Esophagus squamous epithelium (tissue), 4 donors: Measurements from ENCODE around the gene ARHGAP28.

Experiments
- CTCF ChIP-seq, 6 experiments: fragments of 450-650 bp in 4 of 6; fragments of 200-600 bp in 2 of 6; sonication (generic) in 2 of 6; IDR thresholded peaks; one replicate each; pipeline ENCODE4 v1.5.1; 2016 to 2019; ENCODE audit warnings: antibody characterized with exemption in 6 of 6, mild to moderate bottlenecking in 4 of 6, moderate library complexity in 4 of 6
- POLR2A ChIP-seq, 4 donors: fragments of 450-650 bp; IDR thresholded peaks; one replicate each; pipeline ENCODE4 v1.6.1; 2017; ENCODE audit warnings: antibody characterized with exemption in 4 of 4, mild to moderate bottlenecking in 4 of 4, moderate library complexity in 3 of 4

- TF ChIP-seq CTCF (IDR thresholded peaks at IDR 0.05) (no peak), POLR2A (IDR thresholded peaks at IDR 0.05) (no peak)
These were observed 49.1 kb downstream of the ARHGAP28 start for GRCh38 chr18:6778459-6779247.
